ENCODE data around the gene ADORA2A. TPM values are rescaled to one million over a fixed set of nuclear protein-coding genes. Genes with fewer than 3 reads are reported as not detected.

Gene ADORA2A
- total and polyA plus RNA-seq, 10 of the 15 experiments (the other 5 are each of a cell fraction or from before 2014, with no cell fraction given): 0.69 to 31.2 (median 18.3) TPM

- in situ Hi-C loops (cut with MboI): no loop called here
- CTCF ChIA-PET: interaction anchor here (0.7 kb wide), 1 partner anchor 10 kb away, joined by 3 read pairs; no protein-coding TSS in a partner anchor
- no peaks in the 10 kb centered on the region for H3K79me2 ChIP-seq (ENCODE audit: control insufficient read depth, insufficient read depth, low read length)
- no peaks in the 10 kb centered on the region for H3K36me3 ChIP-seq (ENCODE audit: control insufficient read depth in 2 of 2, insufficient read depth in 2 of 2, low read length in 1 of 2)
- ATAC-seq: no peak
- POLR2A ChIA-PET: no interaction called here
- RAD21 ChIA-PET (ENCODE audit: unreplicated experiment): no interaction called here
- no peak overlapping the region for H3K4me2 ChIP-seq (ENCODE audit: control insufficient read depth, insufficient read depth)
- no peaks in the 10 kb centered on the region for H3K27me3 ChIP-seq (replicated peaks in 1 of 2; ENCODE audit: control insufficient read depth in 2 of 2, insufficient read depth in 2 of 2, low read length in 1 of 2)
- no peak overlapping the region for H2AFZ ChIP-seq (ENCODE audit: control insufficient read depth, low read depth, low read length)
- no TSS peak for BruUV-seq (replicated peaks)
- intact Hi-C loops (cut with micrococcal nuclease; ENCODE audit: unreplicated experiment): no loop called here
- FAIRE-seq: no peak
- H4K20me1 ChIP-seq (ENCODE audit: control insufficient read depth, insufficient read depth): no peaks in the 10 kb centered on the region
- TF ChIP-seq RCOR1 (conservative IDR thresholded peaks at IDR 0.05; ENCODE audit: low read depth, low read length) (no peak), NRF1 (conservative IDR thresholded peaks at IDR 0.05; ENCODE audit: low read depth, low read length) (no peak), CHD4 (IDR thresholded peaks at IDR 0.05) (no peak), MXI1 (IDR thresholded peaks at IDR 0.05; ENCODE audit: low read depth, low read length) (no peak), ZBTB11 (CRISPR knock-in tag; IDR thresholded peaks at IDR 0.05) (no peak), DPF2 (IDR thresholded peaks at IDR 0.05) (no peak), MEF2B (IDR thresholded peaks at IDR 0.05; ENCODE audit: partially characterized antibody, poor library complexity, severe bottlenecking) (no peak), BCL11A (IDR thresholded peaks at IDR 0.05; ENCODE audit: low read depth, low read length) (no peak), MTA3 (IDR thresholded peaks at IDR 0.05; ENCODE audit: borderline replicate concordance, low read length) (no peak), ZBTB40 (IDR thresholded peaks at IDR 0.05; ENCODE audit: borderline replicate concordance) (no peak), SIX5 (IDR thresholded peaks at IDR 0.05; ENCODE audit: low read depth, low read length, severe bottlenecking) (no peak), WRNIP1 (IDR thresholded peaks at IDR 0.05; ENCODE audit: borderline replicate concordance, low read depth, low read length) (no peak), IRF3 (IDR thresholded peaks at IDR 0.05) (no peak), HDAC6 (IDR thresholded peaks at IDR 0.05; ENCODE audit: unreplicated experiment) (no peak)
- H3K27ac ChIP-seq (ENCODE audit: control insufficient read depth, insufficient read depth): no peak overlapping the region
- SMC1A ChIA-PET (ENCODE audit: uncharacterized antibody, unreplicated experiment): no interaction called here
- no peaks in the 10 kb centered on the region; the same call in 2 of the 3 replicates for H3K9me3 ChIP-seq (replicated peaks; ENCODE audit: control insufficient read depth, insufficient read depth, low read length)
- no peak overlapping the region for H3K4me3 ChIP-seq
- no peak for DNase-seq (ENCODE audit: low read depth, low spot score)
- H3K4me1 ChIP-seq (ENCODE audit: control insufficient read depth, insufficient read depth, low read length): no peaks in the 10 kb centered on the region
- H3K9ac ChIP-seq (ENCODE audit: control insufficient read depth, insufficient read depth, low read length): no peak overlapping the region
These were observed 23.8 kb downstream of the ADORA2A start for GRCh38 chr22:24451162-24451561.
